KMS-11 (cell line): ENCODE results near the gene TMEM168.
"Not testable (repeated sequence)": the region's sequence is repeated elsewhere in the genome, so short reads cannot be mapped to it uniquely, and the experiment has no call there.

Source experiments
- H2AFZ ChIP-seq: fragments of 200-600 bp; sonication (generic); 2 replicates; pipeline ENCODE4 v1.6.1; 2016; ENCODE audit warnings: antibody characterized with exemption, mixed run types, low read depth
- H3K27ac ChIP-seq: fragments of 200-600 bp; sonication (generic); 2 replicates; pipeline ENCODE4 v1.6.1; 2016; ENCODE audit warnings: mild to moderate bottlenecking, mixed run types
- H3K27me3 ChIP-seq: fragments of 200-600 bp; sonication (generic); 2 replicates; pipeline ENCODE4 v1.6.1; 2017; ENCODE audit warnings: mild to moderate bottlenecking, low read depth, mixed run types, moderate library complexity; ENCODE audit not compliant: insufficient read depth
- H3K36me3 ChIP-seq: fragments of 200-600 bp; sonication (generic); 2 replicates; pipeline ENCODE4 v1.6.1; 2017; ENCODE audit warnings: mild to moderate bottlenecking, mixed run types; ENCODE audit not compliant: insufficient read depth
- H3K4me1 ChIP-seq: fragments of 200-600 bp; sonication (generic); 2 replicates; pipeline ENCODE4 v1.6.1; 2016; ENCODE audit warnings: mild to moderate bottlenecking, low read depth, mixed run types; ENCODE audit not compliant: poor library complexity, severe bottlenecking
- H3K4me2 ChIP-seq: fragments of 200-600 bp; sonication (generic); 2 replicates; pipeline ENCODE4 v1.7.0; 2016; ENCODE audit warnings: mild to moderate bottlenecking, mixed run types
- H3K4me3 ChIP-seq: fragments of 200-600 bp; sonication (generic); IDR thresholded peaks from 2 replicates; pipeline ENCODE4 v1.6.1; 2017; ENCODE audit warnings: low read depth, low read length, mixed read lengths; ENCODE audit not compliant: insufficient read depth
- H3K79me2 ChIP-seq: fragments of 200-600 bp; sonication (generic); 2 replicates; pipeline ENCODE4 v1.6.1; 2016; ENCODE audit warnings: low read depth, mixed run types; ENCODE audit not compliant: insufficient read depth
- H3K9ac ChIP-seq: fragments of 200-600 bp; sonication (generic); 2 replicates; pipeline ENCODE4 v1.6.1; 2016; ENCODE audit warnings: mild to moderate bottlenecking, mixed run types
- H4K20me1 ChIP-seq: fragments of 200-600 bp; sonication (generic); 2 replicates; pipeline ENCODE4 v1.6.1; 2016; ENCODE audit warnings: mild to moderate bottlenecking, mixed run types; ENCODE audit not compliant: insufficient read depth
- TF ChIP-seq, protein P1 (sequence below): fragments of 200-600 bp; sonication (generic); conservative IDR thresholded peaks from 2 replicates; pipeline ENCODE4 v1.6.1; 2017; ENCODE audit warnings: low read depth, mild to moderate bottlenecking, antibody characterized with exemption, low read length, moderate library complexity, mixed read lengths

Gene TMEM168, protein sequence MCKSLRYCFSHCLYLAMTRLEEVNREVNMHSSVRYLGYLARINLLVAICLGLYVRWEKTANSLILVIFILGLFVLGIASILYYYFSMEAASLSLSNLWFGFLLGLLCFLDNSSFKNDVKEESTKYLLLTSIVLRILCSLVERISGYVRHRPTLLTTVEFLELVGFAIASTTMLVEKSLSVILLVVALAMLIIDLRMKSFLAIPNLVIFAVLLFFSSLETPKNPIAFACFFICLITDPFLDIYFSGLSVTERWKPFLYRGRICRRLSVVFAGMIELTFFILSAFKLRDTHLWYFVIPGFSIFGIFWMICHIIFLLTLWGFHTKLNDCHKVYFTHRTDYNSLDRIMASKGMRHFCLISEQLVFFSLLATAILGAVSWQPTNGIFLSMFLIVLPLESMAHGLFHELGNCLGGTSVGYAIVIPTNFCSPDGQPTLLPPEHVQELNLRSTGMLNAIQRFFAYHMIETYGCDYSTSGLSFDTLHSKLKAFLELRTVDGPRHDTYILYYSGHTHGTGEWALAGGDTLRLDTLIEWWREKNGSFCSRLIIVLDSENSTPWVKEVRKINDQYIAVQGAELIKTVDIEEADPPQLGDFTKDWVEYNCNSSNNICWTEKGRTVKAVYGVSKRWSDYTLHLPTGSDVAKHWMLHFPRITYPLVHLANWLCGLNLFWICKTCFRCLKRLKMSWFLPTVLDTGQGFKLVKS

DNA sequence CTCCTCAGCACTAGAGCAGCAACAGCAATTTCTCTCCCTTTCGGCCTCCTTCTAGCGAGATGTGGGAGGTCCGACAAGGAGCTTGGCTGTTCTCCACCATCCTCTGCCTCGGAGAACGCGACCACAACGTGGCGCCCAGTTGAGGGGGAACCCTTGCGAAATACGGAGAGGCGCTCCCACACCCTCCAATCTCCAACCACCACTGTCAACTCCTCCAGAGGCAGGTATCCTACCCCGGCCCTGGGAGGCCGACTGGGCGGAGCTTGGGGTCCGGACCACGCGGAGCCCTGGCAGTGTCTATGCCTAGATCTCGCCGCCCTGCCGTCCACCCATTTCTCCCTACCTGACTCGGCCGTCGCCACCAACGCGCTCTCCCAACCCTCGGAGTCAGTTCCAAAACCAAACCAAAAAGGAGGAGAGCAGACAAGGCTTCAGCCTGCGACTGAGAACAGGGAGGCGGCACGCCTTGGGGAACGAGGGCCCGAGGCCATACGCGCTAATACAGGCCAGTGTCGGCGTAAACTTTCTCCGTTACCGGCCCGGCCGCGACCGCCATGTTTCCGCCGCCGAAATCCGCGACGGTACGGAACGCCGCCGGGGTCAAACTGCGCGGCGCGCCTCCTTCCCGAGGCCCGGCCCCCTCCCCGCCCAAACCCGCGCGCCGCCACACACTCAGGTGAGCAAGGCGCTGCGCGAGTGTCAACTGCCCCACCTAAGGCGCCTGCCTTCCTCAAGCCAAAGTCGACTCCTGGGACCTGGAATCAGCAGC is at the start of gene TMEM168:
Gene TMEM168, minus strand, starts transcription at position 577 of the 769 bp plus-strand sequence. CDS start 5,568 bp downstream, outside the sequence.
- H3K9ac ChIP-seq, result peak within 1 kb of the TSS; percentile 95
- H3K79me2 ChIP-seq, result peaks cover 44% of the 10 kb centered on the region
- peak within 1 kb of the TSS; percentile 83 for H3K4me2 ChIP-seq
- peaks cover 33% of the 10 kb centered on the region for H3K4me1 ChIP-seq
- H3K27me3 ChIP-seq, result no peaks in the 10 kb centered on the region
- H2AFZ ChIP-seq, result peak within 1 kb of the TSS; percentile 96
- H4K20me1 ChIP-seq, result no peaks in the 10 kb centered on the region
- H3K4me3 ChIP-seq, result peak within 1 kb of the TSS; percentile 92
- TF ChIP-seq, protein P1, sequence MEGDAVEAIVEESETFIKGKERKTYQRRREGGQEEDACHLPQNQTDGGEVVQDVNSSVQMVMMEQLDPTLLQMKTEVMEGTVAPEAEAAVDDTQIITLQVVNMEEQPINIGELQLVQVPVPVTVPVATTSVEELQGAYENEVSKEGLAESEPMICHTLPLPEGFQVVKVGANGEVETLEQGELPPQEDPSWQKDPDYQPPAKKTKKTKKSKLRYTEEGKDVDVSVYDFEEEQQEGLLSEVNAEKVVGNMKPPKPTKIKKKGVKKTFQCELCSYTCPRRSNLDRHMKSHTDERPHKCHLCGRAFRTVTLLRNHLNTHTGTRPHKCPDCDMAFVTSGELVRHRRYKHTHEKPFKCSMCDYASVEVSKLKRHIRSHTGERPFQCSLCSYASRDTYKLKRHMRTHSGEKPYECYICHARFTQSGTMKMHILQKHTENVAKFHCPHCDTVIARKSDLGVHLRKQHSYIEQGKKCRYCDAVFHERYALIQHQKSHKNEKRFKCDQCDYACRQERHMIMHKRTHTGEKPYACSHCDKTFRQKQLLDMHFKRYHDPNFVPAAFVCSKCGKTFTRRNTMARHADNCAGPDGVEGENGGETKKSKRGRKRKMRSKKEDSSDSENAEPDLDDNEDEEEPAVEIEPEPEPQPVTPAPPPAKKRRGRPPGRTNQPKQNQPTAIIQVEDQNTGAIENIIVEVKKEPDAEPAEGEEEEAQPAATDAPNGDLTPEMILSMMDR, result no peak
- H3K27ac ChIP-seq, result peak within 1 kb of the TSS; percentile 76
- H3K36me3 ChIP-seq, result no peaks in the 10 kb centered on the region; the same call in 1 of the 2 replicates

DNA sequence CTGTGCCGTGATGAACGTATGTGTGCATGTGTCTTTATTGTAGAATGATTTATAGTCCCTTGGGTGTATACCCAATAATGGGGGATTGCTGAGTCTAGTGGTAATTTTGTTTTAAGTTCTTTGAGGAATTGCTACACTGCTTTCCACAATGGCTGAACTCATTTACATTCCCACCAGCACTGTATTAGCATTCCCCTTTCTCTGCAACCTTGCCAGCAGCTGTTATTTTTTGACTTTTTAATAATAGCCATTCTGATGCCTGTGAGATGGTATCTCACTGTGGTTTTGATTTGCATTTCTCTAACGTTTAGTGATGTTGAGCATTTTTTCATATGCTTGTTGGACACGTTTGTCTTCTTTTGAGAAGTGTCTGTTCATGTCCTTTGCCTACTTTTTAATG is 45.7 kb upstream of the TMEM168 start:
- H3K4me3 ChIP-seq, H3K4me1 ChIP-seq, H3K27me3 ChIP-seq, H3K36me3 ChIP-seq, H3K79me2 ChIP-seq, H3K27ac ChIP-seq, H3K9ac ChIP-seq, H4K20me1 ChIP-seq, H3K4me2 ChIP-seq, H2AFZ ChIP-seq: not testable (repeated sequence)

DNA sequence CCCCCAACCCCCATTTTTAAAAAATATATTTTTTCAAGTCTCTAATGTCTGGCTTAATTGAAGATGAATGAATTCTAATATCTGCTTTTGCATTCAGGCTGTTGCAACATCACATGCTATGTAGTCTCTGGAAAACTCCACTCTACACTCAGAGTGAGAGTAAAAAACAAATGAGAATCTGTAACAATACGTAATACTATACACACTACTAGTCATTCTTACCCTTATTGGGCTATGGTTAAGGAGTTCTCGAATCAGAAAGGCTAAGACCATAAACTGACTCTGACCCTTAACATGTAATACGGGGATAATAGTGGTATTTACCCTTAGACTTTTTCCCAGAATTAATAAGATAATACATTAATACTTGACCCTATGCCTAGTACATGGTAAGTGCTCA is 42.9 kb upstream of the TMEM168 start:
- TF ChIP-seq, protein P1, result no peak
- H2AFZ ChIP-seq, result no peak overlapping the region
- no peak overlapping the region for H3K4me3 ChIP-seq
- no peaks in the 10 kb centered on the region for H4K20me1 ChIP-seq
- H3K4me1 ChIP-seq, result no peaks in the 10 kb centered on the region
- H3K9ac ChIP-seq, result no peak overlapping the region
- no peak overlapping the region for H3K4me2 ChIP-seq
- H3K27me3 ChIP-seq, result no peaks in the 10 kb centered on the region
- no peak overlapping the region for H3K27ac ChIP-seq
- no peaks in the 10 kb centered on the region for H3K79me2 ChIP-seq
- H3K36me3 ChIP-seq, result no peaks in the 10 kb centered on the region

DNA sequence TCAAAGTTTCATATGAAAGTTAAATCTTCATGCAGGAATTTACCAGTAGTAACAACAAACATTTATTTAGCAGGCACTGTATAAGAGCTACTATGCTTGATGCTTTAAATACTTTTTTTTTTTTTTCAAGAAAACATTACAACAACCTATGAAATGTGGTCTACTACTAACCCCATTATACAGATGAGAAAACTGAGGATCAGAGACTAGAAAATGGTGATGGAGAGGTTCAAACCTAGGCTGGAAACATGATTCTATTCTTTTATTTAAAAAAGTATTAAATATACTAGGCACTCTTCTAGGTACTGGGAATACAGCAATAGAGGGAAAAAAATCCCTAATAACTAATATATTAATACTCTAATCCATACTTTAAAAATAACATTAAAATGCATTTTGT is 40.6 kb upstream of the TMEM168 start:
- TF ChIP-seq, protein P1, result no peak
- Histone ChIP-seq H2AFZ (no peak overlapping the region), H3K9ac (no peak overlapping the region), H3K4me1 (no peaks in the 10 kb centered on the region), H3K4me3 (no peak overlapping the region), H3K27me3 (no peaks in the 10 kb centered on the region), H3K79me2 (no peaks in the 10 kb centered on the region), H3K27ac (no peak overlapping the region), H4K20me1 (no peaks in the 10 kb centered on the region), H3K36me3 (no peaks in the 10 kb centered on the region), H3K4me2 (no peak overlapping the region)
